ENCODE measurements around the gene SAMD14. TPM values are rescaled to one million over a fixed set of nuclear protein-coding genes. Genes with fewer than 3 reads are reported as not detected.

SAMD14 gene
- total RNA-seq, 1 experiment from 2014 or later: 3.4 TPM

- Mint-ChIP-seq H3K4me3 (ENCODE audit: unreplicated experiment) (no peak overlapping the region), H3K36me3 (ENCODE audit: insufficient read depth, unreplicated experiment) (peaks cover 64% of the 10 kb centered on the region), H3K27me3 (ENCODE audit: insufficient read depth, unreplicated experiment) (no peaks in the 10 kb centered on the region), H3K27ac (ENCODE audit: unreplicated experiment) (peak overlapping the region; percentile 23), H3K9me3 (ENCODE audit: unreplicated experiment) (no peaks in the 10 kb centered on the region), H3K4me1 (ENCODE audit: low read depth, unreplicated experiment) (peaks cover 22% of the 10 kb centered on the region)
- CTCF ChIA-PET: interaction anchor here (0.6 to 2.6 kb wide), 4 partner anchors 14 to 365 kb away, joined by 3 to 8 read pairs (median 4); no protein-coding TSS in a partner anchor
- intact Hi-C loops (cut with micrococcal nuclease; ENCODE audit: unreplicated experiment): no loop called here
- Histone ChIP-seq H3K27me3 (replicated peaks; ENCODE audit: control insufficient read depth, insufficient read depth, low read length) (no peaks in the 10 kb centered on the region), H3K4me3 (ENCODE audit: low read depth, low read length) (no peak overlapping the region), H3K9me3 (no peaks in the 10 kb centered on the region), H3K4me1 (peaks cover 19% of the 10 kb centered on the region), H3K36me3 (ENCODE audit: control insufficient read depth, insufficient read depth, low read length) (peaks cover 29% of the 10 kb centered on the region)
- no peak for DNase-seq
- no peak for TF ChIP-seq CTCF (IDR thresholded peaks at IDR 0.05; ENCODE audit: insufficient read depth in 1 of 2, low read depth in 1 of 2, low read length in 1 of 2, severe bottlenecking in 1 of 2, unreplicated experiment in 1 of 2)
- POLR2A ChIA-PET: no interaction called here
- no TSS peak for BruUV-seq (replicated peaks)
Measured at GRCh38 chr17:50135316-50136095, 5.5 kb upstream of the SAMD14 start.

- ChIA-PET POLR2A (no interaction called here), CTCF (interaction anchor here (1.0 to 2.6 kb wide), 2 partner anchors 15 to 183 kb away, joined by 5 to 8 read pairs; no protein-coding TSS in a partner anchor)
- no peaks in the 10 kb centered on the region for H3K9me3 ChIP-seq
- peaks cover 61% of the 10 kb centered on the region for H3K36me3 Mint-ChIP-seq (ENCODE audit: insufficient read depth, unreplicated experiment)
- H3K4me3 Mint-ChIP-seq (ENCODE audit: unreplicated experiment): no peak overlapping the region
- intact Hi-C loops (cut with micrococcal nuclease; ENCODE audit: unreplicated experiment): loop anchor here (5.0 kb wide), 1 partner anchor 167 kb away; the partner anchor contains the start of gene DLX4
- no peaks in the 10 kb centered on the region for H3K27me3 Mint-ChIP-seq (ENCODE audit: insufficient read depth, unreplicated experiment)
- peaks cover 20% of the 10 kb centered on the region for H3K36me3 ChIP-seq (ENCODE audit: control insufficient read depth, insufficient read depth, low read length)
- H3K27me3 ChIP-seq (replicated peaks; ENCODE audit: control insufficient read depth, insufficient read depth, low read length): no peaks in the 10 kb centered on the region
- no peak overlapping the region for H3K4me3 ChIP-seq (ENCODE audit: low read depth, low read length)
- peak; percentile 3 to 17 for TF ChIP-seq CTCF (IDR thresholded peaks at IDR 0.05; ENCODE audit: insufficient read depth in 1 of 2, low read depth in 1 of 2, low read length in 1 of 2, severe bottlenecking in 1 of 2, unreplicated experiment in 1 of 2)
- peak in 1 of 2 experiments; percentile 51 for DNase-seq
- peaks cover 19% of the 10 kb centered on the region for H3K4me1 ChIP-seq
- no peaks in the 10 kb centered on the region for H3K9me3 Mint-ChIP-seq (ENCODE audit: unreplicated experiment)
- H3K27ac Mint-ChIP-seq (ENCODE audit: unreplicated experiment): no peak overlapping the region
- TSS peak; percentile 32 for BruUV-seq (replicated peaks)
- peaks cover 23% of the 10 kb centered on the region for H3K4me1 Mint-ChIP-seq (ENCODE audit: low read depth, unreplicated experiment)
Measured at GRCh38 chr17:50134206-50135110, 4.5 kb upstream of the SAMD14 start.

- ChIA-PET POLR2A (no interaction called here), CTCF (interaction anchor here (0.5 to 2.6 kb wide), 4 partner anchors 16 to 272 kb away, joined by 3 to 8 read pairs (median 5); no protein-coding TSS in a partner anchor)
- Histone ChIP-seq H3K27me3 (replicated peaks; ENCODE audit: control insufficient read depth, insufficient read depth, low read length) (no peaks in the 10 kb centered on the region), H3K9me3 (no peaks in the 10 kb centered on the region), H3K36me3 (ENCODE audit: control insufficient read depth, insufficient read depth, low read length) (peaks cover 12% of the 10 kb centered on the region), H3K4me3 (ENCODE audit: low read depth, low read length) (no peak overlapping the region), H3K4me1 (peaks cover 23% of the 10 kb centered on the region)
- TF ChIP-seq CTCF (IDR thresholded peaks at IDR 0.05; ENCODE audit: insufficient read depth in 1 of 2, low read depth in 1 of 2, low read length in 1 of 2, severe bottlenecking in 1 of 2, unreplicated experiment in 1 of 2): no peak
- Mint-ChIP-seq H3K27ac (ENCODE audit: unreplicated experiment) (peak overlapping the region; percentile 29), H3K4me3 (ENCODE audit: unreplicated experiment) (no peak overlapping the region), H3K36me3 (ENCODE audit: insufficient read depth, unreplicated experiment) (peaks cover 60% of the 10 kb centered on the region), H3K9me3 (ENCODE audit: unreplicated experiment) (no peaks in the 10 kb centered on the region), H3K4me1 (ENCODE audit: low read depth, unreplicated experiment) (peaks cover 26% of the 10 kb centered on the region), H3K27me3 (ENCODE audit: insufficient read depth, unreplicated experiment) (no peaks in the 10 kb centered on the region)
- no TSS peak for BruUV-seq (replicated peaks)
- intact Hi-C loops (cut with micrococcal nuclease; ENCODE audit: unreplicated experiment): loop anchor here (2.0 to 5.0 kb wide), 2 partner anchors 13 to 166 kb away; partner anchors contain the start of gene DLX4
- DNase-seq: no peak
Measured at GRCh38 chr17:50133769-50134099, 3.8 kb upstream of the SAMD14 start.

Measured in Caco-2 (cell line).